Cerebellar cortex (tissue), 1 donor: ENCODE results near the gene SLC17A1.

Experiments used
- DNase-seq: peaks from one replicate; pipeline ENCODE4 v3.0.0-alpha.2; 2015; ENCODE audit warnings: low spot score

Gene SLC17A1

GRCh38 chr6:25831532-25832306, at the start of gene SLC17A1:
SLC17A1 (minus strand) TSS chr6:25832052; CDS start chr6:25830557, 1,495 bp downstream.
- no peak for DNase-seq

- no peak for DNase-seq
Measured at GRCh38 chr6:25880601-25881000, 48.7 kb upstream of the SLC17A1 start.

GRCh38 chr6:25878721-25879322, 47.0 kb upstream of the SLC17A1 start:
- no peak for DNase-seq

GRCh38 chr6:25875926-25876602, 44.2 kb upstream of the SLC17A1 start:
- no peak for DNase-seq

- DNase-seq, result no peak
Measured at GRCh38 chr6:25875563-25875905, 43.7 kb upstream of the SLC17A1 start.

- no peak for DNase-seq
Measured at GRCh38 chr6:25874822-25875562, 43.1 kb upstream of the SLC17A1 start.

- DNase-seq, result no peak
Measured at GRCh38 chr6:25874118-25874517, 42.3 kb upstream of the SLC17A1 start, which contains the start of gene SLC17A3. SLC17A3 (minus strand) TSS chr6:25874243; CDS start chr6:25868387, 5,856 bp downstream.

- no peak for DNase-seq
Measured at GRCh38 chr6:25872814-25873213, 41.0 kb upstream of the SLC17A1 start.

- no peak for DNase-seq
Measured at GRCh38 chr6:25869840-25870239, 38.0 kb upstream of the SLC17A1 start.

GRCh38 chr6:25868436-25869183, 36.8 kb upstream of the SLC17A1 start:
- DNase-seq, result no peak

GRCh38 chr6:25866011-25866410, 34.2 kb upstream of the SLC17A1 start:
- no peak for DNase-seq

- DNase-seq, result no peak
Measured at GRCh38 chr6:25863360-25863759, 31.5 kb upstream of the SLC17A1 start.

- no peak for DNase-seq
Measured at GRCh38 chr6:25862199-25862598, 30.3 kb upstream of the SLC17A1 start.

GRCh38 chr6:25852756-25853155, 20.9 kb upstream of the SLC17A1 start:
- no peak for DNase-seq

GRCh38 chr6:25851961-25852360, 20.1 kb upstream of the SLC17A1 start:
- DNase-seq, result no peak

- peak; percentile 69 for DNase-seq
Measured at GRCh38 chr6:25844518-25844917, 12.7 kb upstream of the SLC17A1 start.

GRCh38 chr6:25842526-25842925, 10.7 kb upstream of the SLC17A1 start:
- no peak for DNase-seq

- DNase-seq, result no peak
Measured at GRCh38 chr6:25835442-25836283, 3.8 kb upstream of the SLC17A1 start.

GRCh38 chr6:25834950-25835349, 3.1 kb upstream of the SLC17A1 start:
- DNase-seq, result no peak

- no peak for DNase-seq
Measured at GRCh38 chr6:25833136-25833535, 1.3 kb upstream of the SLC17A1 start.

- no peak for DNase-seq
Measured at GRCh38 chr6:25832670-25833069, 818 bp upstream of the SLC17A1 start.
